ENCODE measurements around the gene LARGE1.

Gene LARGE1

DNA sequence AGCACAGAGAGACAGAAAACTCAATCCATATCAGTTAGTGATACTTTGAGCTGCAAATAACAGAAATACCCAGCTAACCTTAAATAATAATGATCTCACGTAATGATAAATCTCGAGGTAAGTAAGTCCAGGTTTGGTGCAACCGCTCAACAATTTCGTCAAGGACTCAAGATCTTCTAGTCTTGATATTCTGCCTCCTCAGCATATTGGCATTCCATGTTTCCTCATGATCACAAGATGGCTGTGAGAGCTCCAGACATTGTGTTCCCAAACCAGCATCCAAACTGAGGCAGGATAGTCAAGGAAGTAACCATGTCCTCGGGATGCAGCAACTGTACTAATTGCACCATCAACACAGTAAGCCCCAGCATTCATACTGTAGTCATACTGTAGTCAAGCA, 7.5 kb upstream of the LARGE1 start:
- TF ChIP-seq SIN3A (IDR thresholded peaks at IDR 0.05; ENCODE audit: borderline replicate concordance, insufficient read depth, low read length) (no peak), POLR2AphosphoS5 (IDR thresholded peaks at IDR 0.05; ENCODE audit: low read depth, low read length) (no peak), FOXP2 (optimal IDR thresholded peaks at IDR 0.05; ENCODE audit: borderline replicate concordance, extremely low read depth, extremely low read length, insufficient read depth) (no peak), TAF1 (IDR thresholded peaks at IDR 0.05; ENCODE audit: borderline replicate concordance, insufficient read depth, low read length) (no peak)
- TF ChIP-seq, protein P1, sequence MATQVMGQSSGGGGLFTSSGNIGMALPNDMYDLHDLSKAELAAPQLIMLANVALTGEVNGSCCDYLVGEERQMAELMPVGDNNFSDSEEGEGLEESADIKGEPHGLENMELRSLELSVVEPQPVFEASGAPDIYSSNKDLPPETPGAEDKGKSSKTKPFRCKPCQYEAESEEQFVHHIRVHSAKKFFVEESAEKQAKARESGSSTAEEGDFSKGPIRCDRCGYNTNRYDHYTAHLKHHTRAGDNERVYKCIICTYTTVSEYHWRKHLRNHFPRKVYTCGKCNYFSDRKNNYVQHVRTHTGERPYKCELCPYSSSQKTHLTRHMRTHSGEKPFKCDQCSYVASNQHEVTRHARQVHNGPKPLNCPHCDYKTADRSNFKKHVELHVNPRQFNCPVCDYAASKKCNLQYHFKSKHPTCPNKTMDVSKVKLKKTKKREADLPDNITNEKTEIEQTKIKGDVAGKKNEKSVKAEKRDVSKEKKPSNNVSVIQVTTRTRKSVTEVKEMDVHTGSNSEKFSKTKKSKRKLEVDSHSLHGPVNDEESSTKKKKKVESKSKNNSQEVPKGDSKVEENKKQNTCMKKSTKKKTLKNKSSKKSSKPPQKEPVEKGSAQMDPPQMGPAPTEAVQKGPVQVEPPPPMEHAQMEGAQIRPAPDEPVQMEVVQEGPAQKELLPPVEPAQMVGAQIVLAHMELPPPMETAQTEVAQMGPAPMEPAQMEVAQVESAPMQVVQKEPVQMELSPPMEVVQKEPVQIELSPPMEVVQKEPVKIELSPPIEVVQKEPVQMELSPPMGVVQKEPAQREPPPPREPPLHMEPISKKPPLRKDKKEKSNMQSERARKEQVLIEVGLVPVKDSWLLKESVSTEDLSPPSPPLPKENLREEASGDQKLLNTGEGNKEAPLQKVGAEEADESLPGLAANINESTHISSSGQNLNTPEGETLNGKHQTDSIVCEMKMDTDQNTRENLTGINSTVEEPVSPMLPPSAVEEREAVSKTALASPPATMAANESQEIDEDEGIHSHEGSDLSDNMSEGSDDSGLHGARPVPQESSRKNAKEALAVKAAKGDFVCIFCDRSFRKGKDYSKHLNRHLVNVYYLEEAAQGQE (IDR thresholded peaks at IDR 0.05; ENCODE audit: insufficient read depth in 1 of 2, low read depth in 2 of 2, low read length in 2 of 2) = no peak

GRCh38 chr22:33925194-33925593, 4.9 kb upstream of the LARGE1 start:
- TF ChIP-seq FOXP2 (optimal IDR thresholded peaks at IDR 0.05; ENCODE audit: borderline replicate concordance, extremely low read depth, extremely low read length, insufficient read depth) = no peak
- no peak for TF ChIP-seq TAF1 (IDR thresholded peaks at IDR 0.05; ENCODE audit: borderline replicate concordance, insufficient read depth, low read length)
- TF ChIP-seq, protein P1 (IDR thresholded peaks at IDR 0.05; ENCODE audit: insufficient read depth in 1 of 2, low read depth in 2 of 2, low read length in 2 of 2) = no peak
- no peak for TF ChIP-seq SIN3A (IDR thresholded peaks at IDR 0.05; ENCODE audit: borderline replicate concordance, insufficient read depth, low read length)
- TF ChIP-seq POLR2AphosphoS5 (IDR thresholded peaks at IDR 0.05; ENCODE audit: low read depth, low read length) = no peak

GRCh38 chr22:33923660-33924246, 3.5 kb upstream of the LARGE1 start:
- TF ChIP-seq SIN3A (IDR thresholded peaks at IDR 0.05; ENCODE audit: borderline replicate concordance, insufficient read depth, low read length) = no peak
- no peak for TF ChIP-seq TAF1 (IDR thresholded peaks at IDR 0.05; ENCODE audit: borderline replicate concordance, insufficient read depth, low read length)
- no peak for TF ChIP-seq POLR2AphosphoS5 (IDR thresholded peaks at IDR 0.05; ENCODE audit: low read depth, low read length)
- TF ChIP-seq FOXP2 (optimal IDR thresholded peaks at IDR 0.05; ENCODE audit: borderline replicate concordance, extremely low read depth, extremely low read length, insufficient read depth) = no peak
- TF ChIP-seq, protein P1 (IDR thresholded peaks at IDR 0.05; ENCODE audit: insufficient read depth in 1 of 2, low read depth in 2 of 2, low read length in 2 of 2) = no peak

- TF ChIP-seq SIN3A (IDR thresholded peaks at IDR 0.05; ENCODE audit: borderline replicate concordance, insufficient read depth, low read length) (no peak), TAF1 (IDR thresholded peaks at IDR 0.05; ENCODE audit: borderline replicate concordance, insufficient read depth, low read length) (no peak), POLR2AphosphoS5 (IDR thresholded peaks at IDR 0.05; ENCODE audit: low read depth, low read length) (no peak), FOXP2 (optimal IDR thresholded peaks at IDR 0.05; ENCODE audit: borderline replicate concordance, extremely low read depth, extremely low read length, insufficient read depth) (no peak)
- TF ChIP-seq, protein P1 (IDR thresholded peaks at IDR 0.05; ENCODE audit: insufficient read depth in 1 of 2, low read depth in 2 of 2, low read length in 2 of 2) = no peak
These were observed 2.8 kb upstream of the LARGE1 start for GRCh38 chr22:33923033-33923432.

DNA sequence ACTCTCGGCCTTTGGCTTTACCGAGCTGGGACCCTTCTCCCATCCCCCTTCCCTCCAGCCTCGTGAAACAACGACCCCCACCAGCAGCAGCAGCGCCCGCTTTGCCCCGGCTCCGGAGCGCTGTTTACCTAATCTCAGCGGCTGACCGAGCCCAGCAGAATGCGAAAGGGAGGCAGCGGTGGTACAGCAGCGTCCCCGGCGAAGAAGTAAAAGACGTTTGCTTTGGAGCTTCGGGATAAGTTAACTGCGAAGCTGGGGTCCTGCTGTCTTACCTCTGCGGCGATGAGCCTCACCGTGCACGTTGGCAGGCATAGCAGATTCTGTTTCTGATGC, 2.0 kb upstream of the LARGE1 start:
- TF ChIP-seq, protein P1 (IDR thresholded peaks at IDR 0.05; ENCODE audit: insufficient read depth in 1 of 2, low read depth in 2 of 2, low read length in 2 of 2) = no peak
- no peak for TF ChIP-seq FOXP2 (optimal IDR thresholded peaks at IDR 0.05; ENCODE audit: borderline replicate concordance, extremely low read depth, extremely low read length, insufficient read depth)
- no peak for TF ChIP-seq TAF1 (IDR thresholded peaks at IDR 0.05; ENCODE audit: borderline replicate concordance, insufficient read depth, low read length)
- no peak for TF ChIP-seq POLR2AphosphoS5 (IDR thresholded peaks at IDR 0.05; ENCODE audit: low read depth, low read length)
- TF ChIP-seq SIN3A (IDR thresholded peaks at IDR 0.05; ENCODE audit: borderline replicate concordance, insufficient read depth, low read length) = no peak
